HG02610 (cell line): ENCODE measurements around the gene FNDC11.

ENCODE experiments used
- ATAC-seq: cut with Tn5 transposase; IDR thresholded peaks from one replicate; pipeline ENCODE4 v1.9.1; 2021; ENCODE audit warnings: mild to moderate bottlenecking, moderate library complexity; ENCODE audit not compliant: unreplicated experiment

The FNDC11 gene

GRCh38 chr20:63578224-63579016 is 24.5 kb downstream of the FNDC11 start:
- no peak for ATAC-seq

DNA sequence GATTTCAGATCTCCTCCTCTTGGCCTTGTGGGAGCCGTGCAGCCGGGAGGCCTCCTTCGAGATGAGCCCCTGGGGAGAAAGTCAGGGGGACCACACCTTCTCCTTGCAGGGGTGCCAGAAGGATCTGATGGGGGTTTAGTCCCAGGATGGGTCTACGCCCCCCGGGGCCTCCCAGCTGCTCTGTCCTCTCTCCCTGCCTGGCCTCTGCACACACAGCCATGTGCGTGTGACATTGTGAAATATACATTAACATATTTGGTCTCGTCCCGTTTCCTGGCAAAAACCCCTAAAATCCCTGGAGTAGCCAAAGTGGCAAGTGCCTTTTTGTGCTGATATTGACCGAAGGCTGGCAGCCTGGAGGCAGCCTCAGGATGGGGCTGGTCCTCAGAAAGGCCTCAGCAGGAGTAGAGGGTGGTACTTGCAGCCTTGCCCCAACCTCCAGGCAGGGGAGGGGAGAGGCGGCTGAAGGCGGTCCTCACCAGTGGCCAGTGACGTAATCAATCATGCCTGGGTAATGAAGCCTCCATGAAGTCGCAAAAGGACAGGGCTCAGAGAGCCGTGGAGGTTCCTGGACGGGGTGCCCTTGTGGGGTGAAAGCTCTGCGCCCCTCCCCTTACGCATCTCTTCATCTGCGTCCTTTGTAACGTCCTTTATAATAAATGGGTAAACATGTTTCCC is 25.2 kb downstream of the FNDC11 start:
- ATAC-seq: no peak

GRCh38 chr20:63580796-63581461 is 27.0 kb downstream of the FNDC11 start:
- ATAC-seq: no peak

GRCh38 chr20:63582382-63583063 is 28.6 kb downstream of the FNDC11 start:
- ATAC-seq: no peak

DNA sequence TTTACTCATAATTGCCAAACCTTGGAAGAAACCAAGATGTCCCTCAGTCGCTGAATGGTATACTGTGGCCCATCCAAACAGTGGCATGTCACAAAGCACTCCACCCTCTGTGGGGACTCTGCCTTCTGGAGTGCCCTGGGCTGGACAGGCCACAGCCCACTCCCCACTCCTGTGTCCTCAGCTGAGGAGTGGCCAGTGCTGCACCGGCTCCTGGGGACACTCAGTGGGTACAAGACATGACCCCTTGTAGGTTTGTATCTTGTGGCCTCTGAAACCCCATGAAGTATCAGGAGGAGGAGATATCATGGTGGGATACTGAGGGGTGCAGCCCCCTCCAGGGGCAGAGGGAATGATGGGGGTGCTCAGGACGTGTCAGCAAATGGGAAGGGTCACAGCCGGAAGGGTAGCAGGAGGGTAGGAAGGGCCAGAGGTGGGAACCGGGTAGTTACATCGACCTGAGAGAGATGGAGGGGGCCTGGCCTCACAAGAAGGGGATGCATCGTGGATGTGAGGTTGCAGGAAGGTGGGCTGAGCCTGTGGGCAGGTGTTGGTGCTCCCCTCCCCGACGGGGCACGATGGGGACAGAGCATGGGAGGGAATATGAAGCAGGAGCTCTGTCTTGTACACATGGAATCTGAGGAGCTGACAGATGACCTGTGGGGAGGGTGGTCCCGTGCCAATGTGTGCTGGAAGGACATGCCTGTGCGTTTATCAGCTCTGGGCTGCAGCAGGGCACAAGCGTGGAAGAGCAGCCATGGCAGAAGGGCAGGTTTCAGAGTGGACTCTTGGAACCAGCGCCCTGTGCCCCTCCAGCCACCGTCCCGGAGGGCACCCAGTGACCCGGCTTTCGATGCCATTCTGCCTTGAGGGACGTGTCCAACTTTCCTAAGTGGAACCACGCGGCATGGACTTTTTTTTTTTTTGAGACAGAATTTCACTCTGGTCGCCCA is 31.9 kb downstream of the FNDC11 start:
- ATAC-seq: no peak

GRCh38 chr20:63586797-63587196 is 32.8 kb downstream of the FNDC11 start:
- ATAC-seq: no peak

DNA sequence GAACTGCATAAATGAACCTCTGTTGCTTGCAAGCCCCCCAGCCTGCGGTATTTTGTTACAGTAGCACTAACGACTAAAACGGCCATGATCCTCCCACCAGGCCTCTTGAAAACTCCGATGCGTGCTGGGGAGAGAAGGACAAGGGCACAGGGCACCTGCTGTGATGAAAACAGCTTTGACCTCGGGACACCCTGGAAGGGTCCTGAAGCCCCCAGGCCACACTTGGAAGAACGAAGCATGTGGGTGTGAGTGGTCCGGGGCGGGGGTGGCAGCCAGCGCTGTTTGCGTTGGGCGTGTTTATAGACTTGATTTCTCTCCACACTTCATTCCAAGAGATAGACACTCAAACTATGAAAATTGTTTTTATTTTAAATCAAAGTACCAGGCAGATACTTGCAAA is 33.3 kb downstream of the FNDC11 start:
- ATAC-seq: no peak

DNA sequence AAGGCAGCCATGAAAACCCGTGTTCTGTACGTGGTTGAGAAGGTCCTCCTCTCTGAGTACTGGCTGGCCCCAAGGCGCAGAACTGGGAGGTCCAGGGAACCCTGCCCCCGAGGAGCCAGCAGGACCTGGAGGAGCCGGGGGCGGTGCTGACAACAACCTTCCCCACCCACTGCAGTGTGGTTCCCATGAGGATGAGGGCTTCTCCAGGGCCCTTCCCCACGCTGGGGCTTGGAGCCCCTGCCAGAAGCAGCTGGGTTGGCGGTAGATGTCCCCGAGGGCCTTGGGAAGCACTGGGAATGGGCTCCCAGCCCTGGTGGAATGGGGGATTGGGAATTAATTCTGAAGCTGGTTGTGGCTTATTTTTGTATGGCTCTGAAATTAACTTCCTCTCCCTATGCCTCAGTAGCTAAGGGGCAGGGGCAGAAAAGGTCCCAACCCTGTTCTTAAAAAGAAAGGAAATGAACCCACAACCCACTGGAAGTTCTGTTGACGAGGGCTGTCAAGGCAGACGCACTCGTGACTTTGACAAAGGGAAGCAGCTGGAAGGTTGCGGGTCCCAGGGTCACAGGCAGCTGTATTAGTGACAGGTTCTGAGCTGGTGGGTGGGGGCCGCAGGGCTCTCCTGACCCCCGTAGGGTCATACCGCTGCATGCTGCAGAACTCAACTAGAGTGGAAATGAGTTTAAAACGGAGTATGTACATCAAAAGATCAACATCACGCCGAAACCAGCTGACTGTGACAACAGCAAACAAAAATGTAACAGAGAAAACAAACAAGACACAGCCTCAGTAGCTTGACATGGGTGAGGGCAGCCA is 34.0 kb downstream of the FNDC11 start:
- no peak for ATAC-seq

DNA sequence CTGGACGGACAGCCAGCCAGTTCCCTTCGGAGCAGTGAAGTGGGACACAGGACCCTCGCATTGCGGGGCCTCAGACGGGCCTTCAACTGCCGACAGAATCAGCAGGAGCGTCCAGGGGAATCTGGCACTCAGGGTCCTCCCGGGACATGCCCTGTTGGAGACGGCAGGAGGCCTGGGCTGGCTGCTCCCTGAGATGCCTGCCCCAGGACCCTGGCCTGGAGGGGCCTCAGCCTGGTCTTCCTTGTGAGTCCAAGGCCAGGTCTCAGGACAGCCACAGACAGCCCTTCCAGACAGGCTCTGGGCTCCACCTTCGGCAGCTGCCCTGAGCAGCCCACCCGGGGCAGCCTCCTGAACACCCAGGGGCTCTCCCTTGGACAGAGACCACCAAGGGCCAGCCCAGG is 34.7 kb downstream of the FNDC11 start:
- ATAC-seq: no peak

- ATAC-seq: no peak
Observed at GRCh38 chr20:63589261-63590217, 35.6 kb downstream of the FNDC11 start.

DNA sequence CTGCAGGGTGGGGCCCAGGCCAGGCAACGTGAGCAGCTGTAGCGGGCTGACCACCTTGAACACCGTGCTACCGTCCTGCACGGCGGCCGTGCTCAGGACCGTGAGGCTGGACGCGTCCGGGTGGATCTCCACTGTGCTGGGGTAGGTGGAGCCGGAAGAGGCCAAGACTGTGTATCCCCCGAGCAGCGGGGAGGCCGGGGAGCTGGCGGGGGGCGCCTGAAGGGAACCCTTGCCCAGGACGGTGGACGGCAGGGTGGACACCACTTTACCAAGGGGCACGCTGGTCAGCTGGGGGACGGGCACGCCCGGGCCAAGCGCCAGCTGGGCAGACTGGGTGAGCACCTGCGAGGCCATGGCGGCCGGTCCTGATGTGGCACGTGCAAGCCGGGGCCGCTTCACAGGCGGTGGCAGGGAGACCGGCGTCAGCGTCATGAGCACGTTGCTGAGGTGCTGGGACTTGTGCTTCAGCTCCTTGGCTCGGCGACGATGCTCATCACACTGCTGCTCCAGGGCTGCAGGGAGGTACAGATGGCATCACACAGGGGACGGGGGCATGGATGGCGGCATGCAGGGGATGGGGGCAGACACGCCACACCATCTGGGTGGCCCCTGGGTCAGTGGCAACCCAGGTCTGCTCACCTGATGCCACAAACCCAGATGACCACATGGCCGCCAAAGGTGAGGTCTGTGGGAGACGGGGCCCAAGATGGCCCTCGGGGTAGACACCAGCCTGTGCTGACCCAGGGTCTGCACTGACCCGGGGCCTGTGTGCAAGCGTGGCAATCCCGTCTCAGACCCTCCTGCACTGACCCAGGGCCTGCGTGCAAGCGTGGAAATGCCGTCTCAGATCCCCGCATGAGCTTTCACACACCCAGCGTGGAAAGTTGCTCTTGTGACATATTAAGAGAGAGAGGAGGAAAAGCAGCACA is 36.5 kb downstream of the FNDC11 start:
- no peak for ATAC-seq

GRCh38 chr20:63591147-63591533 is 37.2 kb downstream of the FNDC11 start:
- no peak for ATAC-seq

DNA sequence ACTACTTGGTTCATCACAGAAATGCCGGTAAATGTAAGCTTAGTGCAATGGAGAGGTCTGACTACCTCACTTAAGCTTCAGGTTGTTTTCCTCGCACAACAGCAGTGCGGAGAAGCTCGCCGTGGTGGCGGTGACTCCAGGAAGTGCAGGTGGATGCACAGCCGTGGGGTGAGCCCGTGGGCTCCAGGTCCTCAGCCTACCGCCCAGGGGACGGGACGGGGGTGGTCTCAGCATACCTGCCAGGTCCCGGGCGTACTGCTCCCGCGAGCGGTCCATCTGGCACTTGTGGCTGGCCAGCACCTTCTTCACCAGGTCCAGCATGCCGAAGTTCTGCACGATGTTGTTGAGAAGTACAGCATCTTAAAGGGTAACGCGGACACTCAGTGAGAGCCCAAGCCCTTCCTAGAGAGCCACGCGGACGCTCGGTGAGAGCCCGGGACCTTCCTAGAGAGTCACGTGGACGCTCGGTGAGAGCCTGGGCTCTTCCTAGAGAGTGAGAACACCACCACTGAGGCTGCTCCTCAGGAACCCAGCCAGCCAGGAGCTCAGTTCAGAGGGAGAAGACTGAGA is 37.9 kb downstream of the FNDC11 start:
- no peak for ATAC-seq

DNA sequence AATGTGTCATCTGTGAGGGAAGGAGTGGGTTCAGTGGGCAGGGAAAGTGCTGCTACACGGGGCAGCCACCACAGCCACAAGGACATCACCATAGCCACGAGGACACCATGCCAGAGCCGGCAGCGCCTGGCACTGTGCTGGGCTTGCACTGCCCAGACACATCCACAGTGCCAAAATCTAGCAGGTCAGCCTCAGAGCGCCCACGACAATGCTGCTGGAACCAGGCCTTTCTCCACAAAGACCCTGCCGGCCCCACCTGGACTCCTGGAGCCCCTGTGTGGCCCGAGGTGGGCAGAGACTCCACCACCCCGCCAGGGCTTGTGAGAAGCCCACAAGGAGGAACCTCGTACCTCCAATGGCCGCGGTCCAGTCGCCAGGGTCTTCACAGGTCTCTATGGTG is 38.7 kb downstream of the FNDC11 start:
- ATAC-seq: no peak

GRCh38 chr20:63594043-63594561 is 40.1 kb downstream of the FNDC11 start:
- no peak for ATAC-seq

GRCh38 chr20:63595416-63596127 is 41.6 kb downstream of the FNDC11 start:
- ATAC-seq: no peak
